DOHH2 (cell line): ENCODE data around the gene EDC3.

Source experiments
- H3F3A ChIP-seq: fragments of 200-600 bp; sonication (generic), shearing (Covaris generic); 2 replicates; pipeline ENCODE4 v1.6.0; 2016; ENCODE audit warnings: antibody characterized with exemption, mild to moderate bottlenecking; ENCODE audit not compliant: control insufficient read depth, insufficient read depth
- H3K27ac ChIP-seq: fragments of 200-600 bp; sonication (generic); 2 replicates; pipeline ENCODE4 v1.5.1; 2014; ENCODE audit warnings: low read depth, mild to moderate bottlenecking, low read length, moderate library complexity
- H3K27me3 ChIP-seq: fragments of 200-600 bp; sonication (generic); 2 replicates; pipeline ENCODE4 v1.6.1; 2014; ENCODE audit warnings: mild to moderate bottlenecking, low read length, mixed read lengths; ENCODE audit not compliant: control insufficient read depth
- H3K36me3 ChIP-seq: fragments of 200-600 bp; sonication (generic); 2 replicates; pipeline ENCODE4 v1.6.1; 2014; ENCODE audit warnings: mild to moderate bottlenecking, low read length, moderate library complexity, mixed read lengths; ENCODE audit not compliant: control insufficient read depth
- H3K4me1 ChIP-seq: fragments of 200-600 bp; sonication (generic); 2 replicates; pipeline ENCODE4 v1.6.1; 2014; ENCODE audit warnings: mild to moderate bottlenecking, low read length, mixed read lengths; ENCODE audit not compliant: control insufficient read depth
- H3K4me2 ChIP-seq: fragments of 200-600 bp; sonication (generic); 2 replicates; pipeline ENCODE4 v1.6.0; 2014; ENCODE audit warnings: mild to moderate bottlenecking, low read length, moderate library complexity
- H3K4me3 ChIP-seq: fragments of 200-600 bp; sonication (generic); 2 replicates; pipeline ENCODE4 v1.5.1; 2014; ENCODE audit warnings: mild to moderate bottlenecking, low read length, mixed read lengths
- H3K79me2 ChIP-seq: fragments of 200-600 bp; sonication (generic); 2 replicates; pipeline ENCODE4 v1.6.1; 2014; ENCODE audit warnings: mild to moderate bottlenecking, low read length, mixed read lengths; ENCODE audit not compliant: control insufficient read depth
- H3K9me2 ChIP-seq: fragments of 200-600 bp; sonication (generic); replicated peaks from 2 replicates; pipeline ENCODE4 v1.6.1; 2014; ENCODE audit warnings: mild to moderate bottlenecking, low read length, mixed read lengths; ENCODE audit not compliant: control insufficient read depth
- H3K9me3 ChIP-seq: fragments of 200-600 bp; sonication (generic); 2 replicates; pipeline ENCODE4 v1.6.1; 2014; ENCODE audit warnings: antibody characterized with exemption, low read length, mixed read lengths; ENCODE audit not compliant: control insufficient read depth, insufficient read depth
- H4K20me1 ChIP-seq: fragments of 200-600 bp; sonication (generic); 2 replicates; pipeline ENCODE4 v1.6.0; 2014; ENCODE audit warnings: low read depth, mild to moderate bottlenecking, antibody characterized with exemption, low read length, moderate library complexity; ENCODE audit not compliant: control insufficient read depth, insufficient read depth
- EZH2phosphoT487 ChIP-seq: fragments of 200-600 bp; sonication (generic); IDR thresholded peaks from 2 replicates; pipeline ENCODE4 v1.6.1; 2017; ENCODE audit warnings: borderline replicate concordance, mild to moderate bottlenecking, antibody characterized with exemption, low read length, moderate library complexity, mixed read lengths
- TF ChIP-seq, protein P1 (sequence below): fragments of 200-600 bp; sonication (generic); IDR thresholded peaks from one replicate; pipeline ENCODE4 v1.5.1; 2014; ENCODE audit warnings: antibody characterized with exemption, mild to moderate bottlenecking, low read depth, low read length; ENCODE audit not compliant: poor library complexity, severe bottlenecking

Gene EDC3

DNA sequence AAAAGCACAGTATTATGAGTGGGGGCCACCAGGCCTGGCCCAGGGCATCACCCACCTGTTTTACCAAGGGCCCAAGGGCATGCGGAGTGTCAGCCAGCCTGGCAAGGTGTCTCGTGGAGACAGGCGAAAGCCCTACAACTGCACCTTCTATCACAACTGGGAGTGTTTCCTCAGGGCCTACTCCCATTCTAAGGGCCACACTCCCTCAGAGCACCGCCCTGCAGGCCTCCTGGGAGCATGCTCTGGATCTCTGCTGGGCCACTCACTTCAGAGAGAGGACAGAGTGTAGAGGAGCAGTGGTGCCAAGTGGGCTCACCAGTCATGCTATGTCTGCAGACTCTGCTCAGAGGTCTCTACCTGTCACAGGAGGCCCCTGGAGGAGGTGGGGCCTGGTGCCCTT lies 101.4 kb downstream of the EDC3 start:
- Histone ChIP-seq H3K4me3 (no peak overlapping the region), H4K20me1 (no peaks in the 10 kb centered on the region), H3K79me2 (no peaks in the 10 kb centered on the region), H3K9me2 (no peaks in the 10 kb centered on the region), H3K4me2 (no peak overlapping the region), H3K36me3 (no peaks in the 10 kb centered on the region), H3K4me1 (peaks cover 13% of the 10 kb centered on the region), H3K9me3 (no peaks in the 10 kb centered on the region), H3F3A (no peaks in the 10 kb centered on the region), H3K27me3 (no peaks in the 10 kb centered on the region; the same call in 1 of the 2 replicates), H3K27ac (no peak overlapping the region)
- TF ChIP-seq EZH2phosphoT487: no peak
- TF ChIP-seq, protein P1, sequence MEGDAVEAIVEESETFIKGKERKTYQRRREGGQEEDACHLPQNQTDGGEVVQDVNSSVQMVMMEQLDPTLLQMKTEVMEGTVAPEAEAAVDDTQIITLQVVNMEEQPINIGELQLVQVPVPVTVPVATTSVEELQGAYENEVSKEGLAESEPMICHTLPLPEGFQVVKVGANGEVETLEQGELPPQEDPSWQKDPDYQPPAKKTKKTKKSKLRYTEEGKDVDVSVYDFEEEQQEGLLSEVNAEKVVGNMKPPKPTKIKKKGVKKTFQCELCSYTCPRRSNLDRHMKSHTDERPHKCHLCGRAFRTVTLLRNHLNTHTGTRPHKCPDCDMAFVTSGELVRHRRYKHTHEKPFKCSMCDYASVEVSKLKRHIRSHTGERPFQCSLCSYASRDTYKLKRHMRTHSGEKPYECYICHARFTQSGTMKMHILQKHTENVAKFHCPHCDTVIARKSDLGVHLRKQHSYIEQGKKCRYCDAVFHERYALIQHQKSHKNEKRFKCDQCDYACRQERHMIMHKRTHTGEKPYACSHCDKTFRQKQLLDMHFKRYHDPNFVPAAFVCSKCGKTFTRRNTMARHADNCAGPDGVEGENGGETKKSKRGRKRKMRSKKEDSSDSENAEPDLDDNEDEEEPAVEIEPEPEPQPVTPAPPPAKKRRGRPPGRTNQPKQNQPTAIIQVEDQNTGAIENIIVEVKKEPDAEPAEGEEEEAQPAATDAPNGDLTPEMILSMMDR: no peak

GRCh38 chr15:74593122-74593521 lies 102.7 kb downstream of the EDC3 start:
- Histone ChIP-seq H3K4me1 (peaks cover 4% of the 10 kb centered on the region), H3K27me3 (no peaks in the 10 kb centered on the region; the same call in 1 of the 2 replicates), H3K9me2 (no peaks in the 10 kb centered on the region), H3K36me3 (no peaks in the 10 kb centered on the region), H3K9me3 (no peaks in the 10 kb centered on the region), H3K27ac (no peak overlapping the region), H4K20me1 (no peaks in the 10 kb centered on the region), H3K79me2 (no peaks in the 10 kb centered on the region), H3K4me2 (no peak overlapping the region), H3K4me3 (no peak overlapping the region), H3F3A (no peaks in the 10 kb centered on the region)
- TF ChIP-seq, protein P1: no peak
- TF ChIP-seq EZH2phosphoT487: no peak

DNA sequence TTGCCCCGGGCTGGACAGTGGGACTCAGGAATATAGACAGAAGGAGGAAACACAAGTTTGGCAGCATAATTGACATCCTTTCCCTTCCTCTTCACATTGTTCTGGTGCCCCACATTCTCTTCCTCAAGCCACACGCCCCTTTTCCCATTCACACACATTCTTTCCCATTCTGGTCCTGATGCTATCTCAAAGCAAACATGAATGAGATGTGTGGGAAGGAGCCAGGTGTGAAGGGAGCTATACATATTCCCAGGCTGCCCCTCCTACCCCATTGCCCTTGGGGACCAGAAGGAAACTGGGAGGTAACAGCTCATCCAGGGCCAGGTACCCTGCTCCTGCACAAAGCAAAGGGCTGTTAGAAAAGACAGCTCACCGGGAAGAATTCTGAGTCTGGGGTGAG lies 103.6 kb downstream of the EDC3 start:
- Histone ChIP-seq H3K79me2 (no peaks in the 10 kb centered on the region), H3K27me3 (peaks cover 7% of the 10 kb centered on the region; the same call in 1 of the 2 replicates), H4K20me1 (no peaks in the 10 kb centered on the region), H3K27ac (no peak overlapping the region), H3K4me1 (no peaks in the 10 kb centered on the region), H3K4me2 (no peak overlapping the region), H3K36me3 (no peaks in the 10 kb centered on the region), H3K4me3 (no peak overlapping the region), H3F3A (no peaks in the 10 kb centered on the region), H3K9me2 (no peaks in the 10 kb centered on the region), H3K9me3 (no peaks in the 10 kb centered on the region)
- TF ChIP-seq EZH2phosphoT487: no peak

DNA sequence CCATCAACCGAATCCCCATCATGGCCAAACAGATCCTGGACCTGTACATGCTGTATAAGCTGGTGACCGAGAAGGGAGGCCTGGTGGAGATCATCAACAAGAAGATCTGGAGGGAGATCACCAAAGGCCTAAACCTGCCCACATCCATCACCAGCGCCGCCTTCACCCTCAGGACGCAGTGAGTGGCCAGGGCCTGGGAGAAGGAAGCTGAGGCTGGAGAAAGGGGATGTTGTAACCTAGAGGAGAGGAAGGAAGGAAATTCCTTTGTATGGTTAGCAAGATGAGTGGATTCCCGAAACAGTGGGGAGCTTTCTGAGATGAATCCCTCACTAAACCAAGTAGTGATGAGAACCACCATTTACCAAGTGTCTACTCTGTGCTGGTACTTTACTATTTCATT lies 106.0 kb downstream of the EDC3 start:
- H3K27ac ChIP-seq: no peak overlapping the region
- no peaks in the 10 kb centered on the region for H3K9me2 ChIP-seq
- TF ChIP-seq EZH2phosphoT487: no peak
- TF ChIP-seq, protein P1: no peak
- H4K20me1 ChIP-seq: no peaks in the 10 kb centered on the region
- H3K79me2 ChIP-seq: no peaks in the 10 kb centered on the region
- peaks cover 20% of the 10 kb centered on the region for H3K27me3 ChIP-seq
- H3F3A ChIP-seq: no peaks in the 10 kb centered on the region
- no peak overlapping the region for H3K4me2 ChIP-seq
- no peaks in the 10 kb centered on the region for H3K36me3 ChIP-seq
- no peak overlapping the region for H3K4me3 ChIP-seq
- H3K9me3 ChIP-seq: no peaks in the 10 kb centered on the region
- H3K4me1 ChIP-seq: no peaks in the 10 kb centered on the region
